HG03175 (cell line): ENCODE results near the gene HECTD1.
A peak's percentile ranks its signal among the peaks of the same experiment; 100 is the strongest.
"Not testable (repeated sequence)": the region's sequence is repeated elsewhere in the genome, so short reads cannot be mapped to it uniquely, and the experiment has no call there.

Experiments
- ATAC-seq: cut with Tn5 transposase; IDR thresholded peaks from one replicate; pipeline ENCODE4 v1.9.1; 2021; ENCODE audit warnings: mild to moderate bottlenecking, moderate library complexity; ENCODE audit not compliant: unreplicated experiment

The HECTD1 gene

GRCh38 chr14:31229009-31229408, 21.4 kb upstream of the HECTD1 start:
- ATAC-seq, result peak; percentile 88

DNA sequence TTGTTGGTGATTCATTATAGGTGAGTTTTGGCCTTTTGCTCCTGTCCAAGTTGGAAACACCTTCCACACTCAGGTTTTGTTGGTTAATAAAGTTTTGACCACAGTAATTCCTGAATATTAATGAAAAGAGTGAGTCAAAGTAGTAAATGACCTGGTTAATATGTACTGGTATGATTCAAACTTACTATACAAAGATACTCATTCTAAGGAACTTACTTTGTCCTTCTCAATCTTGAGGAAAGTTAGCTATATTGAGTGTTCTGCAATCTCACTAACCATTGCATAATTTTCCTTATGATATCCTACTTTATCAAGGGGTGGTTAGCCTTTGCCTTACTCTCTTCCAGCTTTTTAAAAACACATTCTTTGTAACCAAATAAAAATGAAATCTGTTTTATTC, 20.9 kb upstream of the HECTD1 start:
- ATAC-seq, result no peak

- ATAC-seq, result no peak
Observed at GRCh38 chr14:31224808-31225207, 17.2 kb upstream of the HECTD1 start.

GRCh38 chr14:31223331-31223730, 15.7 kb upstream of the HECTD1 start:
- ATAC-seq, result no peak

DNA sequence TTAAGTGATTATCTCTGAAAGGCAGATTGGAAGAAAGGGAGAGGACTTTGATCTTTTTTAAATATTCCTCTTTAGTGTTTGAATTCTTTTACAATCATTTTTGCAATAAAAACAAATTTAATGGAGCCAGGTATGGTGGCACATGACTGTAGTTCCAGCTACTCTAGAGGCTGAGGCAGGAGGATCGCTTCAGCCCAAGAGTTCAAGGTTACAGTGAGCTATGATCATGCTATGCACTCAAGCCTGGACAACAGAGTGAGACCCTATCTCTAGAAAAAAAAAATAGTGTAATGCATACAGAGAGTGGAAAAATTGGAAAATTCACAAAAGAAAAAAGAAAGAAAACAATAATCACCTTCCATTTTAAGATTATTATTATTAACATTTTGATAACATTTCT, 15.2 kb upstream of the HECTD1 start:
- ATAC-seq, result no peak

DNA sequence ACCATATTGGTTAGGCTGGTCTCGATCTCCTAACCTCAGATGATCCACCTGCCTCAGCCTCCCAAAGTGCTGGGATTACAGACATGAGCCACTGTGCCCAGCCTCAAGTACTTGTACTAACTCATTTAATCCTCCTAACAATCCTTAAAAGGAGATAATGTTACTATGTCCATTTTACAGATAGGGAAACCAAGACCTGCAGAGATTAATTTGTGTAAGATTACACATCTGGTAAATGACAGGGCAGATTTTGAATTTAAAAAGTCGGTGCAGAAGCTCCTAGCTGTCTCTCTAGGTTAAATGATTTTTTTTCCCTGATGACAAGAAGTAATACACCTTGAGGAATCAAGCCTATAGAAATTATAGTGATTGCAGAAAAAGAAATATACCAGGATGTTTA, 13.7 kb upstream of the HECTD1 start:
- ATAC-seq, result no peak

- no peak for ATAC-seq
Observed at GRCh38 chr14:31219169-31219568, 11.6 kb upstream of the HECTD1 start.

DNA sequence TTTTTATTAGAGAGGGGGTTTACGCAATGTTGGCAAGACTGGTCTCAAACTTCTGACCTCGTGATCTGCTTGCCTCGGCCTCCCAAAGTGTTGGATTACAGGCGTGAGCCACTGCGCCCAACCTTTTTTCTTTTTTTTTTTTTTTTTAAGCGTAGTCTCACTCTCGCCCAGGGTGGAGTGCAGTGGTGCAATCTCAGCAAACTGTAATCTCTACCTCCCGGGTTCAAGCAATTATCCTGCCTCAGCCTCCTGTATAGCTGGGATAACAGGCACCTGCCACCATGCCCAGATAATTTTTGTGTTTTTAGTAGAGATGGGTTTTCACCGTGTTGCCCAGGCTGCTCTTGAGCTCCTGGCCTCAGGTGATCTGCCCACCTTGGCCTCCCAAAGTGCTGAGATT, 8.8 kb upstream of the HECTD1 start:
- ATAC-seq, result no peak

DNA sequence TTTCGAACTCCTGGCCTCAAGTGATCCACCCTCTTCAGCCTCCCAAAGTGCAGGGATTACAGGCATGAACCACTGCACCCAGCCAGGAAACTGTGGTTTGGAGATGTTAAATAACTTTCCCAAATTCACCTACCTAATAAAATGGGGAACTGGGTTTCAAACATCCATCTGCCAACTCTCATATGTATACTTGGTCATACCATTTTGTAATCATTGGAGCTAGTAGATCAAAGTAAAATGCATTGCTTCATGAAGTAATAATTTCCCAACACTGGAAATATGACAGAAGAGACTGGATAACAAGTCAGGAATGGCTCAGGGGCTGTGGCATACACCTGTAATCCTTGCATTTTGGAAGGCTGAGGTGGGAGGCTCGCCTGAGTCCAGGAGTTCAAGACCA, 5.3 kb upstream of the HECTD1 start:
- ATAC-seq, result no peak

- no peak for ATAC-seq
Observed at GRCh38 chr14:31209605-31210004, 2.0 kb upstream of the HECTD1 start.

GRCh38 chr14:31208546-31209424, 1.2 kb upstream of the HECTD1 start:
- ATAC-seq, result no peak

DNA sequence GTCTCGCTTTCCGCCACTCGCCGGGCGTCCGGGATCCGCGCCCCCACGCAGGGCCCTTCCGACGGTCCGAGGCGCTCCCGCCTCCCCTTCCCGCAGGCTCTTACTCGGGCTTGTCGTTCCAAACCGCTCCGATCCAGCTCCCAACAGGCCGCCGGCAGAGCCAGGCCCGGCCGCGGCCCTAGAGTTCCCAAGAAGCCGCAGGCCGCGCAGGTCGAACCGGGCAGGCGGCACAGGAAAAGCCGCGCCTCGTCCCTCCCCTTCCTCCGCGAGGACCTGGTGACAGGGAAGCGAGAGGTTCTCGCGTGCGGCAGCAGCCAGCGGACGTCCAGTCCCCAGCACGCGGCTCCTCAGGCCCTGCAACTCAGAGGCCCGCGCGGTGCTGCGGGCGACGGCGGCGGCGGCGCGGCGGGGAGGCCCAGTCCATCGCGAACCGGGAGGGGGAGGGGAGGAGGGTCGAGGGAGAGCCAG, 272 bp downstream of the HECTD1 start:
- ATAC-seq, result no peak

DNA sequence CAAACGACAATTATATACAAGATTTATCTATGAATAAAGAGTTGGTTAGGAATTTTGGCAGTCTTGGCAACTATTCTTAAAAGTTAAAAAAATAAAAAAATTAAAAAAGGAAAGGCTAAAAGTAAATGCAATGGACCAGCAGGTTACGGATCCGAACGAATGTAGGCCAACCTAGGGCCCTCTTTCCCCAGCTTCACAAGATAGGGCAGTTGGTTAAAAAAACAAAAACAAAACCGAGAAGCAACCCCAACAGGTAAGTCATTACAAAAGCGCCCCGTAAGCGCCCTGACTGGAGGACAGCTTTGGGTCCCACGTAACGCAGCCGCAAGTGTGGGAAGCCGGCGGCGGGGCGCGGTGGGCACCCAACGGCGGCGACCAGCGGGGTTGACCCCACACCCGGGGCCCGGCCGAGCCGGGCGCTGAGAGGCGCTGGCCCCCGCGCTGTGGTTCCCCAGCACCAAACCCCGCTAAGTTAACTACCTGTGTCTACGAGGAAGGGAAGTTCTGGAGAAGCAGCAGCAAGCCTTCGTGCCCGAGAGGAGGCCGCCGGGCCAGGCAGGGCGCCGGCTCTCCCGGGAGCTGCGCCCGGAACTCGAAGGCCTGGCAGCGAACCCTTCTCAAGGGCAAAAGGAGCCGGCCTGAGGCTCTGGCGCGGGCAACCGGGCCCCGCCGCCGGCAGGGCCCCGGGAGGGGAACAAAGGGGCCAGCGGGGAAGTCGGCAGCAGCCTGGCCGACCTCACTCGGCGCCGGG, 882 bp downstream of the HECTD1 start:
- peak; percentile 9 for ATAC-seq

DNA sequence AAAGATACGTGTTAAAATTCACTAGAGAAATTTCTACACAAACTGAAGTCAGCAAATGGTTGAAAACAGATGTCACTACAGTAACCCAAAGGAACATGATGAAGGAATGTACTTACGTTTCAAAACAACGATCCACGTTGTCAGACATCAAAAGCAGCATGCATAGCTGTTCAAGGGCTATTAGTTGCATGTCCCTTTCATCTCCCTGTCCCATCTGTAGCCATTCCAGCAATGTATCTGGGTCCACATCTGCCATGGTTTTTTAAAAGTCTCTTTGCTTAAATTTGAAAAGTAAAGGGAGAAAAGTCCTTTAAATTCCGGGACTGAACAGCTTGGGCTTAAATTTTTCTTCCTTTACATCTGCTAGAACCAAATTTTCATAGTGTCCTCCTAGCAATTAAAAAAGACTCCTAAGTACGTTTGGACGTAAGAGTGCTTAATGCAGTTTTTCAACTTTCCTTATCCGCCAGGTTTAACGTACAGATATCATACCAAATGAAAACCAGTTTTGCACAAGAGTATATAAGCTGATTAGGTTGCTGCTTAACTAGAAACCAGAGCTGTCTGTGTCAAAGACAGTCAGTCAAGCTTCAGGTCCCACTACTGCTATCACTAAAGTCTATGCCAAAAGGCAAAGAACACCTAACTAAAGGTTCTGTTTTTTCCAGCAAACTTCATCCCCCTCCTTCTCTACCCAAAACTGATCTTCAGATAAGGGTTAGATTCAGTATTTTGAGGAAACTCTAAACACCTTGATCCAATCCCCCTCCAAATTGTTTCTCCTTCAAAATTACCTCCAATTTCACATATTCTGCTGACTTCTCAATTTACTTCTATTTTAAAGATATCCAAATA, 1.7 kb downstream of the HECTD1 start:
- no peak for ATAC-seq

- no peak for ATAC-seq
Observed at GRCh38 chr14:31204593-31205534, 2.7 kb downstream of the HECTD1 start.

DNA sequence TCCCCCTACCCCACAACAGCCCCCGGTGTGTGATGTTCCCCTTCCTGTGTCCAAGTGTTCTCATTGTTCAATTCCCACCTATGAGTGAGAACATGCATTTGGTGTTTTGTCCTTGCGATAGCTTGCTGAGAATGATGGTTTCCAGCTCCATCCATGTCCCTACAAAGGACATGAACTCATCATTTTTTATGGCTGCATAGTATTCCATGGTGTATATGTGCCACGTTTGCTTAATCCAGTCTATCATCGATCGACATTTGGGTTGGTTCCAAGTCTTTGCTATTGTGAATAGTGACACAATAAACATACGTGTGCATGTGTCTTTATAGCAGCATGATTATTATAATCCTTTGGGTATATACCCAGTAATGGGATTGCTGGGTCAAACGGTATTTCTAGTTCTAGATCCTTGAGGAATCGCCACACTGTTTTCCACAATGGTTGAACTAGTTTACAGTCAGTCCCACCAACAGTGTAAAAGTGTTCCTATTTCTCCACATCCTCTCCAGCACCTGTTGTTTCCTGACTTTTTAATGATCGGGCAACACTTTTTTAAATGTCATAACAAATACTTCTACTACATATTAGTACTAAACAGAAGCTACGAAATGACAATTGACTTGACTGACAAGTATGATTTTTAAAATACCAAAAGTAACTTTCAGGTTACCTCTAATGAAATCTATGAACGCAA, 3.5 kb downstream of the HECTD1 start:
- ATAC-seq, result not testable (repeated sequence)

- ATAC-seq, result no peak
Observed at GRCh38 chr14:31203414-31203742, 4.2 kb downstream of the HECTD1 start.

- ATAC-seq, result no peak
Observed at GRCh38 chr14:31201111-31201510, 6.5 kb downstream of the HECTD1 start.

- no peak for ATAC-seq
Observed at GRCh38 chr14:31200702-31200990, 6.9 kb downstream of the HECTD1 start.

DNA sequence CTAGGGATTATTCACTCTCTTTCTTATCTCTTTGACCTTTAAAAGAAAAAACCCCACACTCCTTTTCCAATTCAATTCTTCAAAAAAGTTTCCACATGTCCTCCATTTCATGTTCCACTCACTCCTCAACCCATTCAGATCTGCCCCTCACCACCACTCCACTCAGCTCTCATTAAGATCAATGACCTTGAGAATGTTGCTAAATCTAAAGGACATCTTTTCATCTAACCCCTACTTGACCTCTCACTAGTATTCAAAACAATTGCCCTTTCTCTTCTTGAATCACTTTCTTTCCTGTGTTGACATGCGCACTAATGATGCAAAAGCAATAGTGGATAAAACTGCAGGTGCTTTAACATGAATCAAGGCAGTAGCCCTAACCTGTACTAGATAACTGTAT, 9.9 kb downstream of the HECTD1 start:
- no peak for ATAC-seq
